ENCODE data around the gene C4A.
"Not testable (repeated sequence)": the region's sequence is repeated elsewhere in the genome, so short reads cannot be mapped to it uniquely, and the experiment has no call there.

Gene C4A

GRCh38 chr6:32004393-32004792 lies 22.5 kb downstream of the C4A start:
- H3K36me3 ChIP-seq (ENCODE audit: control insufficient read depth, insufficient read depth, low read length); H3K9me3 ChIP-seq (ENCODE audit: control insufficient read depth, low read length); H3K27me3 ChIP-seq (ENCODE audit: control insufficient read depth, insufficient read depth, low read length): not testable (repeated sequence)

GRCh38 chr6:32004864-32005537 lies 23.1 kb downstream of the C4A start:
- H3K27me3 ChIP-seq (ENCODE audit: control insufficient read depth, insufficient read depth, low read length); H3K36me3 ChIP-seq (ENCODE audit: control insufficient read depth, insufficient read depth, low read length); H3K9ac ChIP-seq (ENCODE audit: low read length); H3K4me3 ChIP-seq (ENCODE audit: low read length); H3K4me1 ChIP-seq (ENCODE audit: control insufficient read depth, insufficient read depth, low read length); H3K9me3 ChIP-seq (ENCODE audit: control insufficient read depth, low read length): not testable (repeated sequence)

More at GRCh38 chr6:32004393-32004792, 22.5 kb downstream of the C4A start:
- H3K4me1 ChIP-seq (ENCODE audit: control insufficient read depth, insufficient read depth, low read length); H3K4me3 ChIP-seq (ENCODE audit: low read length); H3K9ac ChIP-seq (ENCODE audit: low read length): not testable (repeated sequence)

GRCh38 chr6:32005538-32005880 lies 23.7 kb downstream of the C4A start:
- not testable (repeated sequence) for H3K27me3 ChIP-seq (ENCODE audit: control insufficient read depth, insufficient read depth, low read length); H3K4me1 ChIP-seq (ENCODE audit: control insufficient read depth, insufficient read depth, low read length); H3K9ac ChIP-seq (ENCODE audit: low read length); H3K9me3 ChIP-seq (ENCODE audit: control insufficient read depth, low read length); H3K36me3 ChIP-seq (ENCODE audit: control insufficient read depth, insufficient read depth, low read length); H3K4me3 ChIP-seq (ENCODE audit: low read length)

- not testable (repeated sequence) for H3K9me3 ChIP-seq (ENCODE audit: control insufficient read depth, low read length)
Observed at GRCh38 chr6:32005991-32006529, 24.2 kb downstream of the C4A start.

GRCh38 chr6:32007086-32007485 lies 25.2 kb downstream of the C4A start:
- not testable (repeated sequence) for H3K9me3 ChIP-seq (ENCODE audit: control insufficient read depth, low read length); H3K4me3 ChIP-seq (ENCODE audit: low read length); H3K9ac ChIP-seq (ENCODE audit: low read length); H3K36me3 ChIP-seq (ENCODE audit: control insufficient read depth, insufficient read depth, low read length); H3K4me1 ChIP-seq (ENCODE audit: control insufficient read depth, insufficient read depth, low read length); H3K27me3 ChIP-seq (ENCODE audit: control insufficient read depth, insufficient read depth, low read length)

More at GRCh38 chr6:32005991-32006529, 24.2 kb downstream of the C4A start:
- H3K4me1 ChIP-seq (ENCODE audit: control insufficient read depth, insufficient read depth, low read length); H3K27me3 ChIP-seq (ENCODE audit: control insufficient read depth, insufficient read depth, low read length); H3K4me3 ChIP-seq (ENCODE audit: low read length); H3K9ac ChIP-seq (ENCODE audit: low read length); H3K36me3 ChIP-seq (ENCODE audit: control insufficient read depth, insufficient read depth, low read length): not testable (repeated sequence)

- H3K4me3 ChIP-seq (ENCODE audit: low read length); H3K27me3 ChIP-seq (ENCODE audit: control insufficient read depth, insufficient read depth, low read length); H3K36me3 ChIP-seq (ENCODE audit: control insufficient read depth, insufficient read depth, low read length); H3K4me1 ChIP-seq (ENCODE audit: control insufficient read depth, insufficient read depth, low read length); H3K9ac ChIP-seq (ENCODE audit: low read length); H3K9me3 ChIP-seq (ENCODE audit: control insufficient read depth, low read length): not testable (repeated sequence)
Observed at GRCh38 chr6:32008037-32008436, 26.2 kb downstream of the C4A start.

- not testable (repeated sequence) for H3K36me3 ChIP-seq (ENCODE audit: control insufficient read depth, insufficient read depth, low read length); H3K9ac ChIP-seq (ENCODE audit: low read length); H3K27me3 ChIP-seq (ENCODE audit: control insufficient read depth, insufficient read depth, low read length); H3K9me3 ChIP-seq (ENCODE audit: control insufficient read depth, low read length); H3K4me1 ChIP-seq (ENCODE audit: control insufficient read depth, insufficient read depth, low read length); H3K4me3 ChIP-seq (ENCODE audit: low read length)
Observed at GRCh38 chr6:32008616-32009015, 26.8 kb downstream of the C4A start.

- not testable (repeated sequence) for H3K9me3 ChIP-seq (ENCODE audit: control insufficient read depth, low read length); H3K9ac ChIP-seq (ENCODE audit: low read length); H3K36me3 ChIP-seq (ENCODE audit: control insufficient read depth, insufficient read depth, low read length); H3K4me3 ChIP-seq (ENCODE audit: low read length); H3K4me1 ChIP-seq (ENCODE audit: control insufficient read depth, insufficient read depth, low read length); H3K27me3 ChIP-seq (ENCODE audit: control insufficient read depth, insufficient read depth, low read length)
Observed at GRCh38 chr6:32009537-32009936, 27.7 kb downstream of the C4A start.

GRCh38 chr6:32010856-32011530 lies 29.1 kb downstream of the C4A start:
- H3K4me3 ChIP-seq (ENCODE audit: low read length); H3K36me3 ChIP-seq (ENCODE audit: control insufficient read depth, insufficient read depth, low read length); H3K4me1 ChIP-seq (ENCODE audit: control insufficient read depth, insufficient read depth, low read length); H3K9ac ChIP-seq (ENCODE audit: low read length); H3K27me3 ChIP-seq (ENCODE audit: control insufficient read depth, insufficient read depth, low read length); H3K9me3 ChIP-seq (ENCODE audit: control insufficient read depth, low read length): not testable (repeated sequence)

GRCh38 chr6:32012941-32013617 lies 31.2 kb downstream of the C4A start:
- H3K4me3 ChIP-seq (ENCODE audit: low read length); H3K9me3 ChIP-seq (ENCODE audit: control insufficient read depth, low read length); H3K36me3 ChIP-seq (ENCODE audit: control insufficient read depth, insufficient read depth, low read length); H3K9ac ChIP-seq (ENCODE audit: low read length); H3K4me1 ChIP-seq (ENCODE audit: control insufficient read depth, insufficient read depth, low read length); H3K27me3 ChIP-seq (ENCODE audit: control insufficient read depth, insufficient read depth, low read length): not testable (repeated sequence)

GRCh38 chr6:32013738-32014137 lies 31.9 kb downstream of the C4A start:
- H3K9me3 ChIP-seq (ENCODE audit: control insufficient read depth, low read length); H3K4me3 ChIP-seq (ENCODE audit: low read length); H3K36me3 ChIP-seq (ENCODE audit: control insufficient read depth, insufficient read depth, low read length); H3K4me1 ChIP-seq (ENCODE audit: control insufficient read depth, insufficient read depth, low read length); H3K27me3 ChIP-seq (ENCODE audit: control insufficient read depth, insufficient read depth, low read length); H3K9ac ChIP-seq (ENCODE audit: low read length): not testable (repeated sequence)

GRCh38 chr6:32014547-32014946 lies 32.7 kb downstream of the C4A start, which contains the start of gene C4B:
Gene C4B (plus strand): TSS chr6:32014795. CDS start chr6:32014846, 51 bp downstream.
- not testable (repeated sequence) for H3K4me1 ChIP-seq (ENCODE audit: control insufficient read depth, insufficient read depth, low read length); H3K27me3 ChIP-seq (ENCODE audit: control insufficient read depth, insufficient read depth, low read length); H3K36me3 ChIP-seq (ENCODE audit: control insufficient read depth, insufficient read depth, low read length); H3K4me3 ChIP-seq (ENCODE audit: low read length); H3K9me3 ChIP-seq (ENCODE audit: control insufficient read depth, low read length); H3K9ac ChIP-seq (ENCODE audit: low read length)

All from mucosa of stomach (tissue), 1 donor.